GM12878 (cell line): ENCODE measurements around the gene MAGI3. TPM values are rescaled to one million over a fixed set of nuclear protein-coding genes. Genes with fewer than 3 reads are reported as not detected.

Experiments
- ATAC-seq: fragments of 200-7000 bp; cut with Tn5 transposase; 3 replicates; pipeline ENCODE4 v1.9.1; 2020; ENCODE audit warnings: mild to moderate bottlenecking, moderate library complexity
- BruUV-seq: library from RNA; stranded (reverse); fragments of 400-500 nt; replicated peaks from 2 replicates; lab custom pipeline; 2021; lab: Mats Ljungman, UMichigan
- CTCF ChIA-PET: fragments of 300-600 bp; sonication (Branson Sonifier 250); formaldehyde crosslinking; extraction: SDS; loops from one replicate; lab custom pipeline; 2021; ENCODE audit warnings: inconsistent platforms; lab: Yijun Ruan, JAX
- POLR2A ChIA-PET: fragments of 350-600 bp; formaldehyde crosslinking; extraction: SDS; loops from one replicate; lab custom pipeline; 2021; ENCODE audit warnings: inconsistent platforms; lab: Charles Lee
- RAD21 ChIA-PET: fragments of 300-600 bp; sonication (Branson Sonifier 250); formaldehyde crosslinking; loops from one replicate; lab custom pipeline; 2023; ENCODE audit warnings: antibody characterized with exemption; ENCODE audit not compliant: unreplicated experiment; lab: Charles Lee
- SMC1A ChIA-PET: fragments of 300-600 bp; sonication (Branson Sonifier 250); formaldehyde crosslinking; loops from one replicate; lab custom pipeline; 2023; ENCODE audit not compliant: unreplicated experiment, uncharacterized antibody; lab: Charles Lee
- DNase-seq: peaks from one replicate; pipeline ENCODE4 v3.0.0-alpha.2; 2011; ENCODE audit warnings: low read depth, low spot score
- FAIRE-seq: peaks from 3 replicates; lab custom pipeline; 2011; peaks lifted over from hg19 to GRCh38; lab: Jason Lieb, UNC
- H2AFZ ChIP-seq: 2 replicates; pipeline ENCODE4 v1.6.0; 2011; ENCODE audit warnings: low read depth, low read length, control low read depth; ENCODE audit not compliant: control insufficient read depth
- H3K27ac ChIP-seq: 2 replicates; pipeline ENCODE4 v1.5.1; 2011; ENCODE audit warnings: control low read depth; ENCODE audit not compliant: control insufficient read depth, insufficient read depth
- H3K27me3 ChIP-seq, 2 experiments: replicated peaks in 1 of 2; 2 replicates each; pipeline versions ENCODE4 v1.6.0 to v1.6.1; 2011; ENCODE audit warnings: low read length in 1 of 2; ENCODE audit not compliant: control insufficient read depth in 2 of 2, insufficient read depth in 2 of 2
- H3K36me3 ChIP-seq, 2 experiments: 2 replicates each; pipeline ENCODE4 v1.5.1; 2011; ENCODE audit warnings: low read length in 1 of 2; ENCODE audit not compliant: control insufficient read depth in 2 of 2, insufficient read depth in 2 of 2
- H3K4me1 ChIP-seq: 2 replicates; pipeline ENCODE4 v1.6.1; 2011; ENCODE audit warnings: mild to moderate bottlenecking, low read length, moderate library complexity, mixed read lengths; ENCODE audit not compliant: control insufficient read depth, insufficient read depth
- H3K4me2 ChIP-seq: 2 replicates; pipeline ENCODE4 v1.6.0; 2011; ENCODE audit warnings: control low read depth; ENCODE audit not compliant: control insufficient read depth, insufficient read depth
- H3K4me3 ChIP-seq: fragments of 200-600 bp; sonication (generic); 2 replicates; pipeline ENCODE4 v1.5.1; 2016
- H3K79me2 ChIP-seq: 2 replicates; pipeline ENCODE4 v1.6.0; 2011; ENCODE audit warnings: low read length; ENCODE audit not compliant: control insufficient read depth, insufficient read depth
- H3K9ac ChIP-seq: 2 replicates; pipeline ENCODE4 v1.8.0; 2011; ENCODE audit warnings: low read length, control low read depth, mixed read lengths; ENCODE audit not compliant: control insufficient read depth, insufficient read depth
- H3K9me3 ChIP-seq: replicated peaks from 3 replicates; pipeline ENCODE4 v1.5.1; 2011; ENCODE audit warnings: mild to moderate bottlenecking, low read length; ENCODE audit not compliant: control insufficient read depth, insufficient read depth
- H4K20me1 ChIP-seq: 2 replicates; pipeline ENCODE4 v1.6.0; 2011; ENCODE audit not compliant: control insufficient read depth, insufficient read depth
- CBFB ChIP-seq: IDR thresholded peaks from 2 replicates; pipeline ENCODE4 v1.6.1; 2016; ENCODE audit warnings: antibody characterized with exemption, low read depth
- CHD1 ChIP-seq: IDR thresholded peaks from 2 replicates; pipeline ENCODE4 v1.6.1; 2012; ENCODE audit warnings: low read depth, low read length, improper control_type of control experiment
- MYC ChIP-seq: IDR thresholded peaks from 2 replicates; pipeline ENCODE4 v1.6.1; 2011; ENCODE audit warnings: mild to moderate bottlenecking, low read length, moderate library complexity, inconsistent platforms; ENCODE audit not compliant: insufficient read depth, insufficient replicate concordance, insufficient read length, severe bottlenecking
- NFIC ChIP-seq: IDR thresholded peaks from 2 replicates; pipeline ENCODE4 v1.6.1; 2012; ENCODE audit warnings: low read depth, mild to moderate bottlenecking, inconsistent platforms, low read length, moderate library complexity
- RUNX3 ChIP-seq: IDR thresholded peaks from 2 replicates; pipeline ENCODE4 v1.6.1; 2012; ENCODE audit warnings: low read length, inconsistent platforms
- in situ Hi-C: fragments of 300-500 bp; cut with MboI; formaldehyde crosslinking; loops from 9 replicates; pipeline ENCODE4 v1.14.3; 2018; ENCODE audit warnings: mixed read lengths
- intact Hi-C: fragments of 100-400 bp; cut with micrococcal nuclease; formaldehyde crosslinking; loops from one replicate; pipeline ENCODE4 v1.14.2; 2022; ENCODE audit not compliant: unreplicated experiment
- polyA plus RNA-seq, 11 experiments: library from polyadenylated mRNA; depleted of rRNA in 4 of 11; unstranded in 6 of 11; stranded (reverse) in 5 of 11; fragments of >200 nt; fragmentation: Nextera tagmentation in 4 of 11; fragmentation: Illumina TruSeq in 1 of 11; extraction: Ambion mirVana in 4 of 11; extraction: Trizol in 1 of 11; gene quantifications; 1 replicate in 1 of 11; 2 replicates in 10 of 11; pipeline versions ENCODE4 v1.2.1 to v1.2.3, GENCODE V29; 2011 to 2016; ENCODE audit warnings: inconsistent platforms in 2 of 11, missing spikeins in 2 of 11, low read depth in 1 of 11
- total RNA-seq, 4 experiments: library from RNA; depleted of rRNA in 3 of 4; stranded (reverse); fragments of >200 nt in 3 of 4; fragmentation: Illumina TruSeq in 1 of 4; extraction: Trizol in 1 of 4; gene quantifications; 2 replicates each; pipeline versions ENCODE4 v1.2.1 to v1.2.3, GENCODE V29; 2013 to 2021
- TF ChIP-seq, protein P1 (sequence below): fragments of 450-650 bp; formaldehyde crosslinking; IDR thresholded peaks from 2 replicates; pipeline ENCODE4 v1.4.0; 2020; ENCODE audit warnings: mild to moderate bottlenecking, moderate library complexity

The MAGI3 gene
- total and polyA plus RNA-seq, 10 of the 15 experiments (the other 5 are each of a cell fraction or from before 2014, with no cell fraction given), result 0.17 to 0.65 (median 0.32) TPM

DNA sequence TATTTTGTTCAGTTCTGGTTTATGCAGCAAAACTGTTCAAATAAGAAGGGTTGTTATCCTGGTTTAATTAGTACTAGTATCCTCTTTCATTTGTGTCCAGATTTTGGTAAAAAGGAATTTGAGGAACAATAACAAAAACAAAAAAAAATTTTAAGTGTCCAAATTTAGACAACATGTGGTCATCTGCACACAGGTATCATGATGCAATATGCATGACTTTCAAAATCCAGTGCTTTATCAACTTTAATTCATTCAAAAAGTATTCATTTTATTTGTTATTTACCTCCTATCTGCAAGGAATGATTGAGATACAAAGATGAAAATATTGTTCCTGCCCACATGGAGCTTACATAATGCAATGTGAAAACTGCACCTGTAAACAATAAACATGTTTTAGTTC lies 16.7 kb upstream of the MAGI3 start:
- H3K36me3 ChIP-seq, result no peaks in the 10 kb centered on the region
- ChIA-PET CTCF (no interaction called here), POLR2A (no interaction called here), SMC1A (no interaction called here), RAD21 (no interaction called here)
- no peaks in the 10 kb centered on the region for H4K20me1 ChIP-seq
- in situ Hi-C loops, result no loop called here
- H3K9ac ChIP-seq, result no peak overlapping the region
- H3K4me2 ChIP-seq, result no peak overlapping the region
- no peaks in the 10 kb centered on the region for H3K9me3 ChIP-seq
- no TSS peak for BruUV-seq
- H3K4me3 ChIP-seq, result no peak overlapping the region
- no peaks in the 10 kb centered on the region for H3K79me2 ChIP-seq
- H2AFZ ChIP-seq, result no peak overlapping the region
- H3K4me1 ChIP-seq, result no peaks in the 10 kb centered on the region
- FAIRE-seq, result no peak
- no peak for DNase-seq
- no peak for TF ChIP-seq RUNX3
- TF ChIP-seq CHD1, result no peak
- no peak for TF ChIP-seq MYC
- TF ChIP-seq, protein P1, sequence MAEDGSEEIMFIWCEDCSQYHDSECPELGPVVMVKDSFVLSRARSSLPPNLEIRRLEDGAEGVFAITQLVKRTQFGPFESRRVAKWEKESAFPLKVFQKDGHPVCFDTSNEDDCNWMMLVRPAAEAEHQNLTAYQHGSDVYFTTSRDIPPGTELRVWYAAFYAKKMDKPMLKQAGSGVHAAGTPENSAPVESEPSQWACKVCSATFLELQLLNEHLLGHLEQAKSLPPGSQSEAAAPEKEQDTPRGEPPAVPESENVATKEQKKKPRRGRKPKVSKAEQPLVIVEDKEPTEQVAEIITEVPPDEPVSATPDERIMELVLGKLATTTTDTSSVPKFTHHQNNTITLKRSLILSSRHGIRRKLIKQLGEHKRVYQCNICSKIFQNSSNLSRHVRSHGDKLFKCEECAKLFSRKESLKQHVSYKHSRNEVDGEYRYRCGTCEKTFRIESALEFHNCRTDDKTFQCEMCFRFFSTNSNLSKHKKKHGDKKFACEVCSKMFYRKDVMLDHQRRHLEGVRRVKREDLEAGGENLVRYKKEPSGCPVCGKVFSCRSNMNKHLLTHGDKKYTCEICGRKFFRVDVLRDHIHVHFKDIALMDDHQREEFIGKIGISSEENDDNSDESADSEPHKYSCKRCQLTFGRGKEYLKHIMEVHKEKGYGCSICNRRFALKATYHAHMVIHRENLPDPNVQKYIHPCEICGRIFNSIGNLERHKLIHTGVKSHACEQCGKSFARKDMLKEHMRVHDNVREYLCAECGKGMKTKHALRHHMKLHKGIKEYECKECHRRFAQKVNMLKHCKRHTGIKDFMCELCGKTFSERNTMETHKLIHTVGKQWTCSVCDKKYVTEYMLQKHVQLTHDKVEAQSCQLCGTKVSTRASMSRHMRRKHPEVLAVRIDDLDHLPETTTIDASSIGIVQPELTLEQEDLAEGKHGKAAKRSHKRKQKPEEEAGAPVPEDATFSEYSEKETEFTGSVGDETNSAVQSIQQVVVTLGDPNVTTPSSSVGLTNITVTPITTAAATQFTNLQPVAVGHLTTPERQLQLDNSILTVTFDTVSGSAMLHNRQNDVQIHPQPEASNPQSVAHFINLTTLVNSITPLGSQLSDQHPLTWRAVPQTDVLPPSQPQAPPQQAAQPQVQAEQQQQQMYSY (CRISPR knock-in tag), result no peak
- no peak for TF ChIP-seq CBFB
- no peak for TF ChIP-seq NFIC
- TF ChIP-seq, all 136 proteins: peak for 0
- intact Hi-C loops, result no loop called here
- no peaks in the 10 kb centered on the region for H3K27me3 ChIP-seq
- ATAC-seq, result no peak
- H3K27ac ChIP-seq, result no peak overlapping the region
